Mesendoderm (in vitro differentiated cells): ENCODE data around the gene ANKRD65.
"Not testable (repeated sequence)": the region's sequence is repeated elsewhere in the genome, so short reads cannot be mapped to it uniquely, and the experiment has no call there.

Experiments used
- DNase-seq: peaks from one replicate; pipeline ENCODE4 v3.0.0; 2013
- H2AK5ac ChIP-seq: 2 replicates; pipeline ENCODE4 v1.6.1; 2013; ENCODE audit warnings: low read length, inconsistent platforms
- H2BK120ac ChIP-seq: 2 replicates; pipeline ENCODE4 v1.6.1; 2013; ENCODE audit warnings: low read depth, mild to moderate bottlenecking, low read length, moderate library complexity, mixed read lengths
- H2BK15ac ChIP-seq: replicated peaks from 2 replicates; pipeline ENCODE4 v1.6.1; 2013; ENCODE audit warnings: low read depth, mild to moderate bottlenecking, moderate library complexity
- H2BK5ac ChIP-seq: 2 replicates; pipeline ENCODE4 v1.6.1; 2013; ENCODE audit warnings: low read length, inconsistent platforms
- H3K18ac ChIP-seq: 2 replicates; pipeline ENCODE4 v1.6.1; 2013; ENCODE audit warnings: mild to moderate bottlenecking, low read length, mixed read lengths
- H3K23ac ChIP-seq: one replicate; pipeline ENCODE4 v1.6.1; 2013; ENCODE audit warnings: low read length
- H3K27ac ChIP-seq: 2 replicates; pipeline ENCODE4 v1.5.1; 2013; ENCODE audit warnings: low read depth, mild to moderate bottlenecking, inconsistent platforms, low read length, moderate library complexity
- H3K27me3 ChIP-seq: 2 replicates; pipeline ENCODE4 v1.6.1; 2013; ENCODE audit warnings: low read length, control low read depth, mild to moderate bottlenecking, inconsistent platforms; ENCODE audit not compliant: insufficient read depth, poor library complexity
- H3K36me3 ChIP-seq: 2 replicates; pipeline ENCODE4 v1.6.1; 2013; ENCODE audit warnings: low read length, inconsistent platforms; ENCODE audit not compliant: control insufficient read depth, insufficient read depth
- H3K4ac ChIP-seq: one replicate; pipeline ENCODE4 v1.6.1; 2013; ENCODE audit warnings: low read depth, mild to moderate bottlenecking, low read length, moderate library complexity
- H3K4me1 ChIP-seq: 2 replicates; pipeline ENCODE4 v1.6.1; 2013; ENCODE audit warnings: low read depth, low read length, inconsistent platforms; ENCODE audit not compliant: control insufficient read depth
- H3K4me2 ChIP-seq: 2 replicates; pipeline ENCODE4 v1.6.1; 2013; ENCODE audit warnings: low read length
- H3K4me3 ChIP-seq: 2 replicates; pipeline ENCODE4 v1.5.1; 2013; ENCODE audit warnings: mild to moderate bottlenecking, low read length
- H3K56ac ChIP-seq: one replicate; pipeline ENCODE4 v1.6.1; 2013; ENCODE audit warnings: low read length
- H3K79me1 ChIP-seq: 2 replicates; pipeline ENCODE4 v1.6.1; 2013; ENCODE audit warnings: low read length, inconsistent platforms
- H3K79me2 ChIP-seq: 2 replicates; pipeline ENCODE4 v1.6.1; 2013; ENCODE audit warnings: mild to moderate bottlenecking, low read length; ENCODE audit not compliant: control insufficient read depth, insufficient read depth
- H3K9ac ChIP-seq: 2 replicates; pipeline ENCODE4 v1.6.1; 2013; ENCODE audit warnings: low read length, inconsistent platforms
- H4K5ac ChIP-seq: one replicate; pipeline ENCODE4 v1.6.1; 2013; ENCODE audit warnings: low read length
- H4K8ac ChIP-seq: one replicate; pipeline ENCODE4 v1.6.1; 2013; ENCODE audit warnings: low read depth, mild to moderate bottlenecking, control low read depth, low read length, moderate library complexity
- WGBS: extraction: QIAGEN DNeasy Blood & Tissue Kit; methylation state at CpG from one replicate; pipeline ENCODE4 v1.1.7; 2013; ENCODE audit warnings: low lambda C conversion rate, missing lambda C conversion rate; ENCODE audit not compliant: insufficient coverage; ENCODE audit errors: extremely low coverage; 5-methylcytosine and 5-hydroxymethylcytosine counted together

The ANKRD65 gene

DNA sequence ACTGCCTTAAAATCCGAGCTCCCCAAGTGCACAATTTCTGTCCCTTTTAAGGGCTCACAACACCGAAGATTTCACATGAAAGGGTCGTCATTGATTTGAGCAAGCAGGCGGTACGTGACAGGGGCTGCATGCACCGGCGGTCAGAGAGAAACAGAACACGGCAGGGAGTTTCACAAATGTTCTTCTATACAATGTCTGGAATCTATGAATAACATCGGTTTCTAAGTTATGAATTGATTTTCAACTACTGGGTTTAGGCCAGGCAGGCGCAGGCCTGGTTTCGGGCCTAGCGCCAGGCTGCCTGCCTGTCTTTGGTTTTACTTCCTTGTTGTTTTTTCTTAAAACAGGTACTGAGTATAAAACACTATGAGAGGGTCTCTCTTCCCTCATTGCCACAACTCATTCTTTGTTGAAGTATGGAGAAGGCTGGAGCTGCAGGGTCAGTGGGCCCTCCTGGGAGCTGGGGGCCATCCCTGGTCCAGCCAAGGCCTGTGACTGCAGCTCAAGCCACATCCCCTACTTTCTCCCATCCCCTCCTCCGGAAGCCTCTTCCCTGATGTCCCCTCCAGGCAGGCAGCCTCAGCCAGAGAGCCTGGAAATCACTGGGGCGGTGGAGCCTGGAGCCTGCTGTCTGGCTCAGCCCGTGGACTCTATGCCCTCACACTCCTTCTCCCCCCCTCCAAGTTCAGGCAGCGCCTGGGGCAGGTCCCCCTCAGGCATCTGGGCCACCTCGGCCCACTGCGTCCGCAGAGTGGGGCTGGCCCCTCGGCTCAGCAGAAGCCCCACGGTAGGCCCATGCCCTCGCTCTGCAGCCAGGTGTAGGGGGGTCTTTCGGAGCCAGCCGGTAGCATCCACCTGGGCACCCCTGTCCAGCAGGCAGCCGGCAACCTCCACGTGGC is 2.4 kb downstream of the ANKRD65 start:
- Histone ChIP-seq H4K8ac (no peak overlapping the region), H3K79me2 (no peaks in the 10 kb centered on the region), H3K9ac (no peak overlapping the region), H3K79me1 (no peaks in the 10 kb centered on the region), H3K4me3 (no peak overlapping the region), H3K4me1 (peaks cover 3% of the 10 kb centered on the region), H2AK5ac (peak overlapping the region; percentile 88), H2BK15ac (no peak overlapping the region), H3K4me2 (no peak overlapping the region), H2BK5ac (no peak overlapping the region), H3K23ac (no peak overlapping the region), H3K56ac (peak overlapping the region; percentile 56), H3K36me3 (no peaks in the 10 kb centered on the region), H3K18ac (no peak overlapping the region), H3K27ac (no peak overlapping the region), H3K27me3 (no peaks in the 10 kb centered on the region), H2BK120ac (no peak overlapping the region), H3K4ac (peak overlapping the region; percentile 66), H4K5ac (no peak overlapping the region)
- DNase-seq, result no peak
- no CpG with 5 or more reads among the region's 26 CpGs for WGBS

DNA sequence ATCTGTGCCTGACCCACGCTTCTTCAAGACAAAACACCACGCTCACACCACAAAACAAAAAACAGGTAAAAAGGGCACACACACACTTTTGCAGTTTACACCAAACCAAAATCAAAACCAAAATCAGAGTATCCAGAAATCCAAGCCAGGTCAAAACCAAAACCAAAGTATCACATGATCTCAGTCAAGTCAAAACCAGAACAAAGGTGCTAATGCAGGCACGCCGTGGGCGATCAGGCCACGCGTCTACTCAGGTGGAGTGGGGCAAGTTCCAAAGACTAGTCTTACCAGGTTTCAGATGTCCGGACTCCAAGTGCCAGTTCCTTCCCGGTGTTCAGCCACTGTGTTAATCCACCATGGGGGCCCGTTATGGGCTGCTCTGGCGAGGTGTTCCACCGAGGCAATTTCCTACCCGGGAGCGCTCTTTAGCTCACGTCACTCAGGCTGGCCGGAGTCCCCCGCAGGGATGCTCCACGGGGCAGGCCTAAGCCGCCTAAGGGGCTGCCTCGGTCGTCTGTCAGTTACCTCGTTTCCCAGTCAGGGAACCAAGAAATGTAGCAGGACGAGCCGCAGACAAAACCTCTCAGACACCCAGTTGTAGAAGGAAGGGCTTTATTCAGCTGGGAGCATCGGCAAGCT is 3.1 kb downstream of the ANKRD65 start:
- not testable (repeated sequence) for H3K18ac ChIP-seq, H2BK120ac ChIP-seq, H3K27me3 ChIP-seq, H2AK5ac ChIP-seq, H3K79me1 ChIP-seq, H3K9ac ChIP-seq, H3K4me1 ChIP-seq, H3K4me3 ChIP-seq, DNase-seq, H3K27ac ChIP-seq, H4K5ac ChIP-seq, H3K23ac ChIP-seq, H3K79me2 ChIP-seq, H3K4ac ChIP-seq, H3K36me3 ChIP-seq, H3K4me2 ChIP-seq, H2BK5ac ChIP-seq, H4K8ac ChIP-seq, H2BK15ac ChIP-seq
- WGBS, result no CpG with 5 or more reads among the region's 25 CpGs
- peak overlapping the region; percentile 56 for H3K56ac ChIP-seq

DNA sequence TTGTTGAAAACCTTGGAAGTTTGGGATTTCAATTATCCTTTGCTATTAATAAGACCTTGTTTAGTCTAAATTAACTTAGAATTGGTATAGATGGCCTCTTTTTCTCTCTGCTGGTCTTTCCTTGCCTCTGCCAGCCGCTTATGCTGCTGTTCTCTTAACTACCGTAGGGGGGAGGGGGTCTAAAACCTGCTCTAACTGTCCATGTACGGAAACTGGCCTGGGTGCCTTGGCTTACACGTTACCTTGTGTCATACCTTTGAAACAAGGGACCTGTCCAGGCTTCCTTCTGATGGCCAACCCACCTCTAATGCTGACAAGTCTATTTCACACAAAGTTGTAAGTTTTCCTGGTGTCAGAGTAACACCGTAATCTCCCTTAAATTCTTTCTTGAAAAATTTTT is 3.7 kb downstream of the ANKRD65 start:
- H3K4ac ChIP-seq, H3K56ac ChIP-seq, H3K4me1 ChIP-seq, H3K9ac ChIP-seq, H3K4me2 ChIP-seq, H3K27ac ChIP-seq, H3K18ac ChIP-seq, H3K36me3 ChIP-seq, H3K79me1 ChIP-seq, H4K5ac ChIP-seq, H4K8ac ChIP-seq, H2BK120ac ChIP-seq, H2BK15ac ChIP-seq, H3K23ac ChIP-seq, DNase-seq, H3K4me3 ChIP-seq, H2AK5ac ChIP-seq, H2BK5ac ChIP-seq, H3K79me2 ChIP-seq, H3K27me3 ChIP-seq: not testable (repeated sequence)
- WGBS, result no CpG with 5 or more reads among the region's 5 CpGs

GRCh38 chr1:1415751-1416150 is 5.3 kb downstream of the ANKRD65 start:
- no peak overlapping the region for H2BK5ac ChIP-seq
- H2BK15ac ChIP-seq, result no peak overlapping the region
- H3K27me3 ChIP-seq, result no peaks in the 10 kb centered on the region
- H3K18ac ChIP-seq, result no peak overlapping the region
- no peaks in the 10 kb centered on the region for H3K79me2 ChIP-seq
- DNase-seq, result no peak
- no peak overlapping the region for H2BK120ac ChIP-seq
- no peak overlapping the region for H3K9ac ChIP-seq
- no peak overlapping the region for H3K27ac ChIP-seq
- WGBS, result no CpG with 5 or more reads among the region's 13 CpGs
- H2AK5ac ChIP-seq, result no peak overlapping the region
- peak overlapping the region; percentile 22 for H3K56ac ChIP-seq
- no peaks in the 10 kb centered on the region for H3K79me1 ChIP-seq
- no peaks in the 10 kb centered on the region for H3K4me1 ChIP-seq
- no peak overlapping the region for H4K8ac ChIP-seq
- H4K5ac ChIP-seq, result no peak overlapping the region
- H3K23ac ChIP-seq, result no peak overlapping the region
- H3K4ac ChIP-seq, result no peak overlapping the region
- no peak overlapping the region for H3K4me3 ChIP-seq
- H3K4me2 ChIP-seq, result no peak overlapping the region
- H3K36me3 ChIP-seq, result no peaks in the 10 kb centered on the region

GRCh38 chr1:1412311-1412902 is 8.7 kb downstream of the ANKRD65 start:
- H2BK120ac ChIP-seq, H3K27me3 ChIP-seq, H3K4me2 ChIP-seq, H3K4me1 ChIP-seq, H2AK5ac ChIP-seq, H3K23ac ChIP-seq, H2BK5ac ChIP-seq, H3K9ac ChIP-seq, H3K4me3 ChIP-seq, H3K36me3 ChIP-seq, H2BK15ac ChIP-seq, H3K79me1 ChIP-seq, H3K4ac ChIP-seq, H4K5ac ChIP-seq, H4K8ac ChIP-seq, H3K27ac ChIP-seq, DNase-seq, H3K18ac ChIP-seq, H3K56ac ChIP-seq: not testable (repeated sequence)
- WGBS, result no CpG with 5 or more reads among the region's 11 CpGs
- peaks cover 16% of the 10 kb centered on the region for H3K79me2 ChIP-seq
